ENCODE data around the gene RIC8B. TPM values are rescaled to one million over a fixed set of nuclear protein-coding genes. Genes with fewer than 3 reads are reported as not detected.

The RIC8B gene
- total RNA-seq, 1 experiment from 2014 or later = 29.0 TPM

- H3K27me3 ChIP-seq (ENCODE audit: insufficient read depth, low read length) = no peaks in the 10 kb centered on the region
- H2AK5ac ChIP-seq (ENCODE audit: insufficient read length, low read length) = no peak overlapping the region
- DNase-seq = no peak
- H3K23ac ChIP-seq (ENCODE audit: insufficient read length, low read depth, low read length) = no peak overlapping the region
- H3K79me1 ChIP-seq (ENCODE audit: insufficient read depth, low read depth, low read length, poor library complexity, severe bottlenecking) = no peaks in the 10 kb centered on the region
- no peak overlapping the region for H4K8ac ChIP-seq (replicated peaks; ENCODE audit: insufficient read length, low read depth, low read length)
- no peaks in the 10 kb centered on the region for H3K23me2 ChIP-seq (ENCODE audit: insufficient read length, low read depth, low read length, poor library complexity, severe bottlenecking)
- H3K4me1 Mint-ChIP-seq = peaks cover 31 to 41% of the 10 kb centered on the region in 2 experiments
- H3K9me3 Mint-ChIP-seq = no peaks in the 10 kb centered on the region; a peak in 1 of 5 replicates
- no peak overlapping the region; a peak in 1 of 5 replicates for H3K4me3 Mint-ChIP-seq
- H3K4ac ChIP-seq (ENCODE audit: low read depth, low read length) = no peak overlapping the region
- no peaks in the 10 kb centered on the region for H3K79me2 ChIP-seq (ENCODE audit: insufficient read depth, low read length)
- no peak overlapping the region for H3K27ac ChIP-seq (ENCODE audit: insufficient read length, low read depth, low read length)
- H3K14ac ChIP-seq (ENCODE audit: insufficient read depth, low read length) = no peak overlapping the region
- no peak overlapping the region for H4K91ac ChIP-seq (ENCODE audit: insufficient read length, low read depth, low read length)
- TF ChIP-seq CTCF (conservative IDR thresholded peaks at IDR 0.05) = no peak
- no peak overlapping the region for H2BK15ac ChIP-seq (ENCODE audit: low read depth, low read length)
- no peak overlapping the region for H2BK5ac ChIP-seq (ENCODE audit: insufficient read length, low read length)
- H3K56ac ChIP-seq (ENCODE audit: insufficient read length, low read depth, low read length) = no peak overlapping the region
- H2BK20ac ChIP-seq (ENCODE audit: low read depth, low read length, poor library complexity, severe bottlenecking) = no peak overlapping the region
- H3K36me3 Mint-ChIP-seq (ENCODE audit: insufficient read depth in 1 of 3, low read depth in 3 of 3) = no peaks in the 10 kb centered on the region; a peak in 1 of 7 replicates
- H3K27ac Mint-ChIP-seq = 0 out of 7 replicates have a peak overlapping the region, but pooled peaks of 2 of the 3 experiments have one; percentile 45 to 72
- H3T11ph ChIP-seq (ENCODE audit: low read length) = no peak overlapping the region
- H2AFZ ChIP-seq (ENCODE audit: low read length) = no peak overlapping the region
- no peak overlapping the region for H4K5ac ChIP-seq (ENCODE audit: insufficient read length, low read depth, low read length)
- no peak overlapping the region for H2BK120ac ChIP-seq (ENCODE audit: low read depth, low read length, poor library complexity, severe bottlenecking)
- H2BK12ac ChIP-seq (ENCODE audit: insufficient read length, low read depth, low read length) = no peak overlapping the region
- H3K9ac ChIP-seq (ENCODE audit: extremely low read depth, insufficient read length, low read length) = no peak overlapping the region
- H3K18ac ChIP-seq (ENCODE audit: insufficient read length, low read depth, low read length) = no peak overlapping the region
- no peaks in the 10 kb centered on the region for H3K9me3 ChIP-seq (ENCODE audit: control insufficient read depth, low read depth, low read length)
- no peaks in the 10 kb centered on the region; the same call in 1 of the 2 replicates for H3K27me3 Mint-ChIP-seq (ENCODE audit: low read depth)
- peaks cover 8% of the 10 kb centered on the region; the same call in 1 of the 2 replicates for H3K4me1 ChIP-seq (ENCODE audit: insufficient read depth, low read length)
- no peak overlapping the region for H3K4me2 ChIP-seq (ENCODE audit: insufficient read depth, insufficient read length, low read length)
- H4K20me1 ChIP-seq (ENCODE audit: control insufficient read depth, insufficient read depth, insufficient read length) = no peaks in the 10 kb centered on the region
- WGBS (ENCODE audit: extremely low coverage, insufficient read length, low lambda C conversion rate) = no CpG with 5 or more reads among the region's 7 CpGs
Observed at GRCh38 chr12:106758349-106759110, 16.0 kb upstream of the RIC8B start.

All from H9 (cell line).